A549 treated with AZD9567 at 1 μM for 4 hours (cell line): ENCODE results near the gene CLCA2. TPM values are rescaled to one million over a fixed set of nuclear protein-coding genes. Genes with fewer than 3 reads are reported as not detected.

Source experiments
- total RNA-seq: library from RNA; stranded (reverse); fragments of 200-300 nt; extraction: Qiagen RNA extraction; gene quantifications from 5 replicates; pipeline ENCODE4 v1.2.3, GENCODE V29; 2022; ENCODE audit not compliant: insufficient read depth

The CLCA2 gene
- not detected in 5 replicates for total RNA-seq

DNA sequence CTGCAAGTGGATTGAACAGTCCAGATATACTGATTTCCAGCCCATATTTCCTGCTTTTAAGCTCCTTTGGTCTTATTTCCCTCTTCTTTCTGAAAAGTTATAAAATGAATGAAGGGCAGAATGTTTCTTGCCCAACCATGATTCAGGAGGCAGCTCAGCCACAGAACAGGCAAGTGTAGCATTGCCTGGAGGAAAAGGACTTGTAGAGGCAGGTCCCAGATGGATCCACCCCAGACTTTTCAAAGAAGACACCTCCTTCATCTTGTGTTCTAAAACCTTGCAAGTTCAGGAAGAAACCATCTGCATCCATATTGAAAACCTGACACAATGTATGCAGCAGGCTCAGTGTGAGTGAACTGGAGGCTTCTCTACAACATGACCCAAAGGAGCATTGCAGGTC, at the start of gene CLCA2:
Gene CLCA2 (plus strand): TSS at position 299 of the 400 bp plus-strand sequence. CDS start 77 bp downstream, at position 376.

GRCh38 chr1:86395751-86396497, 28.0 kb upstream of the CLCA2 start, which contains the start of gene ODF2L:
Gene ODF2L (minus strand): TSS chr1:86396323. CDS start chr1:86387027, 9,296 bp downstream.

GRCh38 chr1:86468501-86468977, 44.6 kb downstream of the CLCA2 start, which contains the start of gene CLCA1:
Gene CLCA1 (plus strand): TSS chr1:86468927. CDS start chr1:86468972, 45 bp downstream.

Other genes starting within 250 kb of the CLCA2 start
- 8.3 to 19.7 TPM (median 9.7 TPM) in 5 replicates for gene ODF2L, start 27.8 kb upstream of the CLCA2 start, total RNA-seq
- not detected in 5 replicates for gene CLCA1, start 44.8 kb downstream of the CLCA2 start, total RNA-seq
- not detected in 5 replicates for gene CLCA4, start 122.9 kb downstream of the CLCA2 start, total RNA-seq